Measurements from ENCODE around the gene EML6. TPM values are rescaled to one million over a fixed set of nuclear protein-coding genes. Genes with fewer than 3 reads are reported as not detected.

EML6 gene
- total RNA-seq, 1 donor from 2014 or later = 8.1 TPM

GRCh38 chr2:54969940-54970338, 246.5 kb downstream of the EML6 start:
- no peak overlapping the region for H3K4me3 Mint-ChIP-seq

DNA sequence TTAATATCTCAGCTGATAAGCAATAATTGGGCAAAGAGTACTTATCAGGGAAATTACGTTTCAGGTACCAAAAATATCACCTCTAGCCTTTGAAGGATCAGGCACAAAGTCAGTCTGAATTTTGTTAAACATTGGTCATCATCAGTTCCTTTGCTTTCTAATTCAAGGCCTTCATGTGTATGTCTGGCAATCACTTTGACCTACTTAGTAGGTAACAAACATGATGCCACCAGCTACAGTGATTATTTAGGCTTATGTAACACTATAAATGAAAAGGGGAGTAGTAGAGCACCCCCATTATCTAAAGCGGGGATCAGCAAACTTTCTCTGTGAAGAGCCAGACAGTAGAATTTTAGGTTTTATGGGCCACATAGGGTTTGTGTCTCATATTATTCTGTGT, 251.7 kb downstream of the EML6 start:
- TF ChIP-seq, protein P1, sequence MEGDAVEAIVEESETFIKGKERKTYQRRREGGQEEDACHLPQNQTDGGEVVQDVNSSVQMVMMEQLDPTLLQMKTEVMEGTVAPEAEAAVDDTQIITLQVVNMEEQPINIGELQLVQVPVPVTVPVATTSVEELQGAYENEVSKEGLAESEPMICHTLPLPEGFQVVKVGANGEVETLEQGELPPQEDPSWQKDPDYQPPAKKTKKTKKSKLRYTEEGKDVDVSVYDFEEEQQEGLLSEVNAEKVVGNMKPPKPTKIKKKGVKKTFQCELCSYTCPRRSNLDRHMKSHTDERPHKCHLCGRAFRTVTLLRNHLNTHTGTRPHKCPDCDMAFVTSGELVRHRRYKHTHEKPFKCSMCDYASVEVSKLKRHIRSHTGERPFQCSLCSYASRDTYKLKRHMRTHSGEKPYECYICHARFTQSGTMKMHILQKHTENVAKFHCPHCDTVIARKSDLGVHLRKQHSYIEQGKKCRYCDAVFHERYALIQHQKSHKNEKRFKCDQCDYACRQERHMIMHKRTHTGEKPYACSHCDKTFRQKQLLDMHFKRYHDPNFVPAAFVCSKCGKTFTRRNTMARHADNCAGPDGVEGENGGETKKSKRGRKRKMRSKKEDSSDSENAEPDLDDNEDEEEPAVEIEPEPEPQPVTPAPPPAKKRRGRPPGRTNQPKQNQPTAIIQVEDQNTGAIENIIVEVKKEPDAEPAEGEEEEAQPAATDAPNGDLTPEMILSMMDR (conservative IDR thresholded peaks at IDR 0.05) = no peak
- peaks cover 35% of the 10 kb centered on the region for H3K4me1 Mint-ChIP-seq (ENCODE audit: unreplicated experiment)
- H3K36me3 Mint-ChIP-seq = peaks cover 44% of the 10 kb centered on the region
- H3K4me3 Mint-ChIP-seq = no peak overlapping the region
- H3K27me3 Mint-ChIP-seq = no peaks in the 10 kb centered on the region
- no peak for DNase-seq (ENCODE audit: extremely low spot score, unreplicated experiment)
- H3K9me3 Mint-ChIP-seq = no peaks in the 10 kb centered on the region
- no peak overlapping the region for H3K27ac Mint-ChIP-seq

More at GRCh38 chr2:54969940-54970338, 246.5 kb downstream of the EML6 start:
- Mint-ChIP-seq H3K36me3 (peaks cover 47% of the 10 kb centered on the region), H3K9me3 (no peaks in the 10 kb centered on the region), H3K4me1 (ENCODE audit: unreplicated experiment) (peaks cover 33% of the 10 kb centered on the region), H3K27ac (no peak overlapping the region), H3K27me3 (no peaks in the 10 kb centered on the region)
- DNase-seq (ENCODE audit: extremely low spot score, unreplicated experiment) = no peak
- TF ChIP-seq, protein P1 (conservative IDR thresholded peaks at IDR 0.05) = no peak

- H3K27me3 Mint-ChIP-seq = no peaks in the 10 kb centered on the region
- H3K4me1 Mint-ChIP-seq (ENCODE audit: unreplicated experiment) = peaks cover 41% of the 10 kb centered on the region
- H3K27ac Mint-ChIP-seq = no peak overlapping the region
- peaks cover 45% of the 10 kb centered on the region for H3K36me3 Mint-ChIP-seq
- no peak overlapping the region for H3K4me3 Mint-ChIP-seq
- TF ChIP-seq, protein P1 (conservative IDR thresholded peaks at IDR 0.05) = no peak
- DNase-seq (ENCODE audit: extremely low spot score, unreplicated experiment) = no peak
- H3K9me3 Mint-ChIP-seq = no peaks in the 10 kb centered on the region
Observed at GRCh38 chr2:54975598-54976492, 252.4 kb downstream of the EML6 start.

DNA sequence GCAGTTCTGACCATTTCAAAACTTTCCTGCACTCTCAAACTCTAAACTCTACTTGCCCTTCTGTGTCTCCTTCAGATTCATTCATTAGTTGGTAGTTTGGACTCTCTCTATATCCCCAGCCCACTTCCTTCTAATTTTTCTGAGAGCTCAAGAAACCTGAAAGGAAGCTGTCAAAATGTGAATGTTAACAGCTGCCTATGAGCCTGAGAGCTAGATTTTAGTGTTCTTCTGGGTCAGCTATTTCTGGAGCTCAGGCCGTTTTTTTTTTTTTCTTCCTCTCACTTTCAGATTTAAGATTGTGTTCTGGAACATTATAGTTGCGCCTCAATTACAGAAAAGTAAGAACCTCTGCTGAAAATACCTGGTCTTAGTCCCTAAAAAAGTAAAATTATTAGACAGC, 253.7 kb downstream of the EML6 start:
- peaks cover 39% of the 10 kb centered on the region for H3K36me3 Mint-ChIP-seq
- TF ChIP-seq, protein P1 (conservative IDR thresholded peaks at IDR 0.05) = no peak
- H3K27ac Mint-ChIP-seq = peak overlapping the region; percentile 7
- no peaks in the 10 kb centered on the region for H3K9me3 Mint-ChIP-seq
- no peaks in the 10 kb centered on the region for H3K27me3 Mint-ChIP-seq
- H3K4me1 Mint-ChIP-seq (ENCODE audit: unreplicated experiment) = peaks cover 41% of the 10 kb centered on the region
- no peak for DNase-seq (ENCODE audit: extremely low spot score, unreplicated experiment)
- no peak overlapping the region for H3K4me3 Mint-ChIP-seq

- no peak overlapping the region for H3K27ac Mint-ChIP-seq
- no peaks in the 10 kb centered on the region for H3K9me3 Mint-ChIP-seq
- no peaks in the 10 kb centered on the region for H3K27me3 Mint-ChIP-seq
- H3K4me1 Mint-ChIP-seq (ENCODE audit: unreplicated experiment) = peaks cover 34% of the 10 kb centered on the region
- TF ChIP-seq, protein P1 (conservative IDR thresholded peaks at IDR 0.05) = no peak
- H3K36me3 Mint-ChIP-seq = peaks cover 38% of the 10 kb centered on the region
- no peak overlapping the region for H3K4me3 Mint-ChIP-seq
- no peak for DNase-seq (ENCODE audit: extremely low spot score, unreplicated experiment)
Observed at GRCh38 chr2:54979321-54980044, 256.0 kb downstream of the EML6 start.
